Measurements from ENCODE around the gene KRTAP4-7. TPM values are rescaled to one million over a fixed set of nuclear protein-coding genes. Genes with fewer than 3 reads are reported as not detected.
"Not testable (repeated sequence)": the region's sequence is repeated elsewhere in the genome, so short reads cannot be mapped to it uniquely, and the experiment has no call there.

Gene KRTAP4-7
- total RNA-seq, 2 donors from 2014 or later, result not detected

- Histone ChIP-seq H3K4me1 (no peaks in the 10 kb centered on the region), H3K27ac (no peak overlapping the region), H3K36me3 (replicated peaks in 1 of 2; ENCODE audit: insufficient read depth in 1 of 2, low read depth in 2 of 2) (no peaks in the 10 kb centered on the region), H3K4me3 (no peak overlapping the region), H3K9me3 (no peaks in the 10 kb centered on the region), H3K27me3 (no peaks in the 10 kb centered on the region)
- TF ChIP-seq CTCF (IDR thresholded peaks at IDR 0.05), result no peak
- intact Hi-C loops (cut with DNase I), result no loop called here
- DNase-seq (no peak), ATAC-seq (no peak)
- WGBS, 2 donors, result 68 to 70% methylated on average over 3 of the region's 3 CpGs
Measured at GRCh38 chr17:41069031-41069430, 14.9 kb upstream of the KRTAP4-7 start.

GRCh38 chr17:41071606-41072360 lies 12.2 kb upstream of the KRTAP4-7 start:
- no peaks in the 10 kb centered on the region for H3K27me3 ChIP-seq
- no peaks in the 10 kb centered on the region for H3K9me3 ChIP-seq
- no peak for TF ChIP-seq POLR2A (IDR thresholded peaks at IDR 0.05)
- TF ChIP-seq CTCF (IDR thresholded peaks at IDR 0.05), result no peak
- WGBS, 2 donors, result 81 to 87% methylated on average over 5 of the region's 5 CpGs
- ATAC-seq, result peak; percentile 24
- no peaks in the 10 kb centered on the region for H3K36me3 ChIP-seq (replicated peaks in 1 of 2; ENCODE audit: insufficient read depth in 1 of 2, low read depth in 2 of 2)
- intact Hi-C loops (cut with DNase I), result no loop called here
- no peak overlapping the region for H3K4me3 ChIP-seq
- no peak overlapping the region for H3K27ac ChIP-seq
- DNase-seq, result no peak
- no peaks in the 10 kb centered on the region for H3K4me1 ChIP-seq

GRCh38 chr17:41073676-41074075 lies 10.3 kb upstream of the KRTAP4-7 start:
- H3K4me1 ChIP-seq, result no peaks in the 10 kb centered on the region
- DNase-seq (no peak), ATAC-seq (no peak)
- no peaks in the 10 kb centered on the region for H3K36me3 ChIP-seq (replicated peaks in 1 of 2; ENCODE audit: insufficient read depth in 1 of 2, low read depth in 2 of 2)
- intact Hi-C loops (cut with DNase I), result no loop called here
- 91 to 92% methylated on average over 2 of the region's 2 CpGs for WGBS, 2 donors
- no peak overlapping the region for H3K4me3 ChIP-seq
- no peaks in the 10 kb centered on the region for H3K9me3 ChIP-seq
- H3K27me3 ChIP-seq, result no peaks in the 10 kb centered on the region
- TF ChIP-seq CTCF (IDR thresholded peaks at IDR 0.05), result no peak
- TF ChIP-seq POLR2A (IDR thresholded peaks at IDR 0.05), result no peak
- H3K27ac ChIP-seq, result no peak overlapping the region

GRCh38 chr17:41076788-41077187 lies 7.2 kb upstream of the KRTAP4-7 start:
- ATAC-seq (no peak), DNase-seq (no peak)
- Histone ChIP-seq H3K27ac (no peak overlapping the region), H3K36me3 (replicated peaks in 1 of 2; ENCODE audit: insufficient read depth in 1 of 2, low read depth in 2 of 2) (no peaks in the 10 kb centered on the region), H3K9me3 (no peaks in the 10 kb centered on the region), H3K27me3 (no peaks in the 10 kb centered on the region), H3K4me1 (no peaks in the 10 kb centered on the region), H3K4me3 (no peak overlapping the region)
- TF ChIP-seq CTCF (IDR thresholded peaks at IDR 0.05) (no peak), POLR2A (IDR thresholded peaks at IDR 0.05) (no peak)
- intact Hi-C loops (cut with DNase I), result no loop called here

GRCh38 chr17:41082626-41083025 lies 1.3 kb upstream of the KRTAP4-7 start:
- Histone ChIP-seq H3K36me3 (replicated peaks in 1 of 2; ENCODE audit: insufficient read depth in 1 of 2, low read depth in 2 of 2) (no peaks in the 10 kb centered on the region), H3K27me3 (no peaks in the 10 kb centered on the region), H3K9me3 (no peaks in the 10 kb centered on the region), H3K4me1 (no peaks in the 10 kb centered on the region), H3K4me3 (no peak overlapping the region), H3K27ac (no peak overlapping the region)
- ATAC-seq, result no peak
- TF ChIP-seq CTCF (IDR thresholded peaks at IDR 0.05), result no peak
- no peak for TF ChIP-seq POLR2A (IDR thresholded peaks at IDR 0.05)
- intact Hi-C loops (cut with DNase I), result no loop called here
- no peak for DNase-seq
- WGBS, 2 donors, result 28 to 42% methylated on average over 4 of the region's 4 CpGs

- H3K36me3 ChIP-seq (replicated peaks in 1 of 2; ENCODE audit: insufficient read depth in 1 of 2, low read depth in 2 of 2); H3K27ac ChIP-seq; ATAC-seq; intact Hi-C loops (cut with DNase I); H3K4me3 ChIP-seq; H3K4me1 ChIP-seq; H3K9me3 ChIP-seq; H3K27me3 ChIP-seq; DNase-seq: not testable (repeated sequence)
- WGBS, 2 donors, result 59% methylated on average over 2 of the region's 2 CpGs
Measured at GRCh38 chr17:41083427-41083826, 523 bp upstream of the KRTAP4-7 start.

- 37 to 61% methylated on average over 4 of the region's 4 CpGs for WGBS, 2 donors
- H3K4me3 ChIP-seq; H3K36me3 ChIP-seq (replicated peaks in 1 of 2; ENCODE audit: insufficient read depth in 1 of 2, low read depth in 2 of 2); H3K27ac ChIP-seq; intact Hi-C loops (cut with DNase I); ATAC-seq; H3K27me3 ChIP-seq; H3K9me3 ChIP-seq; DNase-seq; H3K4me1 ChIP-seq: not testable (repeated sequence)
Measured at GRCh38 chr17:41088760-41089352, 4.9 kb downstream of the KRTAP4-7 start.
